HCT116 (cell line): Measurements from ENCODE around the gene MED13L. TPM values are rescaled to one million over a fixed set of nuclear protein-coding genes. Genes with fewer than 3 reads are reported as not detected.

ENCODE experiments used
- ATAC-seq: fragments of 200-7000 bp; cut with Tn5 transposase; 2 replicates; pipeline ENCODE4 v1.9.1; 2020; ENCODE audit warnings: mild to moderate bottlenecking, moderate library complexity
- BruUV-seq: library from RNA; stranded (reverse); fragments of 400-500 nt; replicated peaks from 2 replicates; lab custom pipeline; 2021; lab: Mats Ljungman, UMichigan
- CTCF ChIA-PET: fragments of 300-600 bp; sonication (Branson Sonifier 250); formaldehyde crosslinking; loops from one replicate; lab custom pipeline; 2021; ENCODE audit warnings: antibody characterized with exemption; lab: Charles Lee
- POLR2A ChIA-PET: fragments of 300-600, 350-600 bp; sonication (Branson Sonifier 250); formaldehyde crosslinking; loops from one replicate; lab custom pipeline; 2021; ENCODE audit warnings: antibody characterized with exemption; lab: Charles Lee
- RAD21 ChIA-PET, 2 experiments: fragments of 300-600 bp; sonication (Branson Sonifier 250); formaldehyde crosslinking; loops; one replicate each; lab custom pipeline; 2023; ENCODE audit warnings: low total read pairs in 2 of 2; ENCODE audit not compliant: uncharacterized antibody in 2 of 2, unreplicated experiment in 2 of 2, low non-redundant PET in 1 of 2; lab: Charles Lee
- DNase-seq: peaks from one replicate; pipeline ENCODE4 v3.0.0-alpha.2; 2010; ENCODE audit warnings: low read depth, low spot score
- H2AFZ ChIP-seq: fragments of 200-600 bp; shearing (Covaris generic), sonication (generic); 2 replicates; pipeline ENCODE4 v1.6.1; 2017; ENCODE audit warnings: low read depth, mixed run types, mixed read lengths, antibody characterized with exemption, low read length; ENCODE audit not compliant: poor library complexity, severe bottlenecking
- H3K27ac ChIP-seq: 2 replicates; pipeline ENCODE4 v1.5.1; 2012; ENCODE audit warnings: low read depth, low read length
- H3K27me3 ChIP-seq: fragments of 200-600 bp; sonication (generic); 2 replicates; pipeline ENCODE4 v1.6.1; 2016; ENCODE audit warnings: mixed run types, low read length, mixed read lengths; ENCODE audit not compliant: insufficient read depth
- H3K36me3 ChIP-seq, 2 experiments: fragments of 200-500 bp in 1 of 2; fragments of 200-600 bp in 1 of 2; sonication (Bioruptor generic) in 1 of 2; sonication (generic) in 1 of 2; 2 replicates each; pipeline versions ENCODE4 v1.5.1 to v1.6.1; 2014 to 2016; ENCODE audit warnings: low read length in 2 of 2, inconsistent platforms in 1 of 2, mixed read lengths in 1 of 2, mixed run types in 1 of 2; ENCODE audit not compliant: insufficient read depth in 2 of 2, control insufficient read depth in 1 of 2
- H3K4me1 ChIP-seq, 2 experiments: fragments of 200-600 bp in 1 of 2; sonication (generic) in 1 of 2; 2 replicates each; pipeline versions ENCODE4 v1.5.1 to v1.6.1; 2012 to 2017; ENCODE audit warnings: low read length in 2 of 2, inconsistent platforms in 1 of 2, mild to moderate bottlenecking in 1 of 2, mixed read lengths in 1 of 2, mixed run types in 1 of 2, moderate library complexity in 1 of 2; ENCODE audit not compliant: insufficient read depth in 2 of 2, control insufficient read depth in 1 of 2
- H3K4me2 ChIP-seq: fragments of 200-600 bp; sonication (generic); 2 replicates; pipeline ENCODE4 v1.6.1; 2017; ENCODE audit warnings: mixed run types, low read length, mixed read lengths
- H3K4me3 ChIP-seq, 2 experiments: fragments of 200-600 bp in 1 of 2; sonication (generic) in 1 of 2; replicated peaks in 1 of 2; 2 replicates each; pipeline ENCODE4 v1.5.1; 2011 to 2016; ENCODE audit warnings: low read length in 2 of 2, control low read depth in 1 of 2, low read depth in 1 of 2, mild to moderate bottlenecking in 1 of 2, mixed read lengths in 1 of 2, mixed run types in 1 of 2
- H3K79me2 ChIP-seq: fragments of 200-600 bp; sonication (generic); 2 replicates; pipeline ENCODE4 v1.6.1; 2017; ENCODE audit warnings: mild to moderate bottlenecking, mixed run types, low read length, moderate library complexity, mixed read lengths; ENCODE audit not compliant: insufficient read depth
- H3K9ac ChIP-seq: fragments of 200-600 bp; sonication (generic); 2 replicates; pipeline ENCODE4 v1.6.1; 2016; ENCODE audit warnings: low read length, mixed read lengths
- H3K9me2 ChIP-seq: fragments of 200-600 bp; sonication (generic), shearing (Covaris generic); 2 replicates; pipeline ENCODE4 v1.6.1; 2017; ENCODE audit warnings: mixed run types, mild to moderate bottlenecking, moderate library complexity; ENCODE audit not compliant: insufficient read depth
- H3K9me3 ChIP-seq, 2 experiments: fragments of 200-500 bp in 1 of 2; fragments of 200-600 bp in 1 of 2; sonication (Bioruptor generic) in 1 of 2; sonication (generic) in 1 of 2; 2 replicates each; pipeline ENCODE4 v1.6.1; 2014 to 2017; ENCODE audit warnings: low read length in 2 of 2, mixed read lengths in 2 of 2, inconsistent platforms in 1 of 2, low read depth in 1 of 2, mild to moderate bottlenecking in 1 of 2, mixed run types in 1 of 2, moderate library complexity in 1 of 2; ENCODE audit not compliant: control insufficient read depth in 1 of 2, insufficient read depth in 1 of 2
- H4K20me1 ChIP-seq: fragments of 200-600 bp; sonication (generic), shearing (Covaris generic); 2 replicates; pipeline ENCODE4 v1.6.1; 2017; ENCODE audit warnings: mixed run types, mild to moderate bottlenecking, moderate library complexity; ENCODE audit not compliant: insufficient read depth
- CBX3 ChIP-seq: IDR thresholded peaks from 2 replicates; pipeline ENCODE4 v1.6.1; 2012; ENCODE audit warnings: low read depth
- CEBPB ChIP-seq: IDR thresholded peaks from 2 replicates; pipeline ENCODE4 v1.6.1; 2012; ENCODE audit warnings: low read depth
- ELF1 ChIP-seq: IDR thresholded peaks from 2 replicates; pipeline ENCODE4 v1.6.1; 2012; ENCODE audit warnings: low read depth, borderline replicate concordance
- EZH2 ChIP-seq: fragments of 200-600 bp; sonication (generic); IDR thresholded peaks from 2 replicates; pipeline ENCODE4 v1.6.1; 2017; ENCODE audit warnings: antibody characterized with exemption, mixed run types
- EZH2phosphoT487 ChIP-seq: fragments of 200-600 bp; IDR thresholded peaks from 2 replicates; pipeline ENCODE4 v1.6.1; 2018; ENCODE audit warnings: antibody characterized with exemption, borderline replicate concordance
- FOSL1 ChIP-seq: IDR thresholded peaks from 2 replicates; pipeline ENCODE4 v1.6.1; 2012; ENCODE audit warnings: low read depth
- JUND ChIP-seq: IDR thresholded peaks from 2 replicates; pipeline ENCODE4 v1.6.1; 2012
- POLR2A ChIP-seq: IDR thresholded peaks from 2 replicates; pipeline ENCODE4 v1.7.0; 2011; ENCODE audit warnings: borderline replicate concordance; ENCODE audit not compliant: insufficient read depth, insufficient read length; ENCODE audit errors: extremely low read depth
- POLR2AphosphoS5 ChIP-seq: IDR thresholded peaks from 2 replicates; pipeline ENCODE4 v1.6.1; 2011; ENCODE audit warnings: mild to moderate bottlenecking, low read depth, low read length, moderate library complexity
- RAD21 ChIP-seq: IDR thresholded peaks from 2 replicates; pipeline ENCODE4 v1.6.1; 2012; ENCODE audit warnings: low read depth, mild to moderate bottlenecking
- SIN3A ChIP-seq: IDR thresholded peaks from 2 replicates; pipeline ENCODE4 v1.6.1; 2012; ENCODE audit warnings: low read depth
- SP1 ChIP-seq: IDR thresholded peaks from 2 replicates; pipeline ENCODE4 v1.6.1; 2012; ENCODE audit warnings: low read depth
- SRF ChIP-seq: IDR thresholded peaks from 2 replicates; pipeline ENCODE4 v1.6.1; 2012; ENCODE audit warnings: low read depth
- YY1 ChIP-seq: IDR thresholded peaks from 2 replicates; pipeline ENCODE4 v1.6.1; 2011; ENCODE audit warnings: low read length, low read depth, moderate library complexity, mild to moderate bottlenecking; ENCODE audit not compliant: insufficient replicate concordance; ENCODE audit errors: extremely low read depth
- ZFX ChIP-seq: fragments of 450-650 bp; IDR thresholded peaks from 2 replicates; pipeline ENCODE4 v1.6.1; 2017
- ZNF274 ChIP-seq: fragments of 200-500 bp; sonication (Bioruptor generic); IDR thresholded peaks from 2 replicates; pipeline ENCODE4 v1.6.1; 2014; ENCODE audit warnings: mild to moderate bottlenecking, low read depth, low read length, inconsistent platforms
- intact Hi-C: fragments of 100-400 bp; cut with micrococcal nuclease; formaldehyde crosslinking; loops from 2 replicates; pipeline ENCODE4 v1.10.0; 2022
- total RNA-seq: library from RNA; stranded (reverse); gene quantifications from one replicate; pipeline ENCODE4 v1.2.1, GENCODE V29; 2021; ENCODE audit not compliant: unreplicated experiment
- TF ChIP-seq, protein P1 (sequence below): IDR thresholded peaks from 2 replicates; pipeline ENCODE4 v1.6.1; 2012
- TF ChIP-seq, protein P2 (sequence below): IDR thresholded peaks from 2 replicates; pipeline ENCODE4 v1.6.1; 2012; ENCODE audit warnings: low read depth
- TF ChIP-seq, protein P3 (sequence below): IDR thresholded peaks from 2 replicates; pipeline ENCODE4 v1.6.1; 2012
- TF ChIP-seq, protein P4 (sequence below), 3 experiments: fragments of 200-600 bp in 1 of 3; sonication (generic) in 1 of 3; IDR thresholded peaks in 2 of 3; conservative IDR thresholded peaks in 1 of 3; 2 replicates each; pipeline ENCODE4 v1.5.1; 2012 to 2017; ENCODE audit warnings: low read depth in 2 of 3, low read length in 2 of 3, antibody characterized with exemption in 1 of 3, borderline replicate concordance in 1 of 3, control low read depth in 1 of 3, mild to moderate bottlenecking in 1 of 3, mixed read lengths in 1 of 3, mixed run types in 1 of 3, moderate library complexity in 1 of 3; ENCODE audit not compliant: insufficient read depth in 1 of 3

Gene MED13L
- total RNA-seq, 1 experiment from 2014 or later = 176 TPM

DNA sequence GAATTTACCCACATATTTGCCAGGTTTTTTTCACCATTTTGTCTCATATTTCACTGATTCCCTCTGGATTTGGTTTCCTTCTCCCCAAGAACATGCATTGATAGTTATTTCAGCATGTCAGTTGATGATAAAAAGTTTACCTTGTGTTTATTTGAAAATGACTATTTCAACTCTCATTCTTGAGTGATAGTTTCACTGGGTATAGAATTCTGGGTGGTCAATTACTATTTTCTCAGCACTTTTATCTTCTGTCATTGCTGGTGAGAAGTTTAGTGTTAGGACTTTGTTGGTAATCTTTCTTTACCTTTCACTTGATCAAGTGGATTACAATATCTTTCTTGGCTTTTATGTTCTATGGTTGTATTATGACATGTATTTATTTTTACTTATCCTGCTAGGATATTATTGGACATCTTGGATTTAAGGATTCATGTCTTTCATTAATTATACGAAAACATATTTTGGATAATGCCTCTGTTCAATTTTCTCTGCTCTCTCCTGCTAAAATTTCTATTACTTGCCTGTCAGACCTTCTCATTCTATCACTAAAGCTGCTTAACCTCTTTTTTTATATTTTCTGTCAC is 338.6 kb downstream of the MED13L start:
- H4K20me1 ChIP-seq = no peaks in the 10 kb centered on the region
- no peaks in the 10 kb centered on the region for H3K36me3 ChIP-seq
- no peak for TF ChIP-seq ZNF274
- no peak for TF ChIP-seq JUND
- TF ChIP-seq ELF1 = no peak
- no peak for TF ChIP-seq FOSL1
- TF ChIP-seq, protein P1, sequence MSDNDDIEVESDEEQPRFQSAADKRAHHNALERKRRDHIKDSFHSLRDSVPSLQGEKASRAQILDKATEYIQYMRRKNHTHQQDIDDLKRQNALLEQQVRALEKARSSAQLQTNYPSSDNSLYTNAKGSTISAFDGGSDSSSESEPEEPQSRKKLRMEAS = no peak
- TF ChIP-seq EZH2 = no peak
- TF ChIP-seq SRF = no peak
- no peak for TF ChIP-seq SIN3A
- TF ChIP-seq SP1 = no peak
- no peak for TF ChIP-seq EZH2phosphoT487
- TF ChIP-seq, protein P2, sequence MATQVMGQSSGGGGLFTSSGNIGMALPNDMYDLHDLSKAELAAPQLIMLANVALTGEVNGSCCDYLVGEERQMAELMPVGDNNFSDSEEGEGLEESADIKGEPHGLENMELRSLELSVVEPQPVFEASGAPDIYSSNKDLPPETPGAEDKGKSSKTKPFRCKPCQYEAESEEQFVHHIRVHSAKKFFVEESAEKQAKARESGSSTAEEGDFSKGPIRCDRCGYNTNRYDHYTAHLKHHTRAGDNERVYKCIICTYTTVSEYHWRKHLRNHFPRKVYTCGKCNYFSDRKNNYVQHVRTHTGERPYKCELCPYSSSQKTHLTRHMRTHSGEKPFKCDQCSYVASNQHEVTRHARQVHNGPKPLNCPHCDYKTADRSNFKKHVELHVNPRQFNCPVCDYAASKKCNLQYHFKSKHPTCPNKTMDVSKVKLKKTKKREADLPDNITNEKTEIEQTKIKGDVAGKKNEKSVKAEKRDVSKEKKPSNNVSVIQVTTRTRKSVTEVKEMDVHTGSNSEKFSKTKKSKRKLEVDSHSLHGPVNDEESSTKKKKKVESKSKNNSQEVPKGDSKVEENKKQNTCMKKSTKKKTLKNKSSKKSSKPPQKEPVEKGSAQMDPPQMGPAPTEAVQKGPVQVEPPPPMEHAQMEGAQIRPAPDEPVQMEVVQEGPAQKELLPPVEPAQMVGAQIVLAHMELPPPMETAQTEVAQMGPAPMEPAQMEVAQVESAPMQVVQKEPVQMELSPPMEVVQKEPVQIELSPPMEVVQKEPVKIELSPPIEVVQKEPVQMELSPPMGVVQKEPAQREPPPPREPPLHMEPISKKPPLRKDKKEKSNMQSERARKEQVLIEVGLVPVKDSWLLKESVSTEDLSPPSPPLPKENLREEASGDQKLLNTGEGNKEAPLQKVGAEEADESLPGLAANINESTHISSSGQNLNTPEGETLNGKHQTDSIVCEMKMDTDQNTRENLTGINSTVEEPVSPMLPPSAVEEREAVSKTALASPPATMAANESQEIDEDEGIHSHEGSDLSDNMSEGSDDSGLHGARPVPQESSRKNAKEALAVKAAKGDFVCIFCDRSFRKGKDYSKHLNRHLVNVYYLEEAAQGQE = no peak
- TF ChIP-seq ZFX = no peak
- TF ChIP-seq YY1 = no peak
- no peak for TF ChIP-seq POLR2AphosphoS5
- TF ChIP-seq RAD21 = no peak
- no peak for TF ChIP-seq POLR2A
- TF ChIP-seq, protein P3, sequence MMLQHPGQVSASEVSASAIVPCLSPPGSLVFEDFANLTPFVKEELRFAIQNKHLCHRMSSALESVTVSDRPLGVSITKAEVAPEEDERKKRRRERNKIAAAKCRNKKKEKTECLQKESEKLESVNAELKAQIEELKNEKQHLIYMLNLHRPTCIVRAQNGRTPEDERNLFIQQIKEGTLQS = no peak
- no peak for TF ChIP-seq CEBPB
- TF ChIP-seq, protein P4, sequence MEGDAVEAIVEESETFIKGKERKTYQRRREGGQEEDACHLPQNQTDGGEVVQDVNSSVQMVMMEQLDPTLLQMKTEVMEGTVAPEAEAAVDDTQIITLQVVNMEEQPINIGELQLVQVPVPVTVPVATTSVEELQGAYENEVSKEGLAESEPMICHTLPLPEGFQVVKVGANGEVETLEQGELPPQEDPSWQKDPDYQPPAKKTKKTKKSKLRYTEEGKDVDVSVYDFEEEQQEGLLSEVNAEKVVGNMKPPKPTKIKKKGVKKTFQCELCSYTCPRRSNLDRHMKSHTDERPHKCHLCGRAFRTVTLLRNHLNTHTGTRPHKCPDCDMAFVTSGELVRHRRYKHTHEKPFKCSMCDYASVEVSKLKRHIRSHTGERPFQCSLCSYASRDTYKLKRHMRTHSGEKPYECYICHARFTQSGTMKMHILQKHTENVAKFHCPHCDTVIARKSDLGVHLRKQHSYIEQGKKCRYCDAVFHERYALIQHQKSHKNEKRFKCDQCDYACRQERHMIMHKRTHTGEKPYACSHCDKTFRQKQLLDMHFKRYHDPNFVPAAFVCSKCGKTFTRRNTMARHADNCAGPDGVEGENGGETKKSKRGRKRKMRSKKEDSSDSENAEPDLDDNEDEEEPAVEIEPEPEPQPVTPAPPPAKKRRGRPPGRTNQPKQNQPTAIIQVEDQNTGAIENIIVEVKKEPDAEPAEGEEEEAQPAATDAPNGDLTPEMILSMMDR (IDR thresholded peaks at IDR 0.05 in 2 of 3, conservative IDR thresholded peaks at IDR 0.05 in 1 of 3; ENCODE audit: borderline replicate concordance in 1 of 3, insufficient read depth in 1 of 3, low read depth in 2 of 3, low read length in 2 of 3) = no peak
- no peak for TF ChIP-seq CBX3
- ATAC-seq = no peak
- no peak overlapping the region for H3K27ac ChIP-seq
- POLR2A ChIA-PET = no interaction called here
- H3K9ac ChIP-seq = no peak overlapping the region
- no TSS peak for BruUV-seq
- no peak overlapping the region for H3K4me2 ChIP-seq
- RAD21 ChIA-PET = no interaction called here
- H3K4me1 ChIP-seq = peaks cover 8% of the 10 kb centered on the region in 2 experiments; a peak in 3 of 4 replicates
- no peaks in the 10 kb centered on the region for H3K79me2 ChIP-seq
- intact Hi-C loops = no loop called here
- CTCF ChIA-PET = no interaction called here
- DNase-seq = no peak
- no peak overlapping the region for H3K4me3 ChIP-seq
- H2AFZ ChIP-seq = no peak overlapping the region
- H3K9me2 ChIP-seq = no peaks in the 10 kb centered on the region
- H3K9me3 ChIP-seq = peaks cover 5 to 7% of the 10 kb centered on the region in 2 experiments; a peak in 1 of 4 replicates
- H3K27me3 ChIP-seq = no peaks in the 10 kb centered on the region
